Osteoblast (primary cell): ENCODE results near the gene HP1BP3. TPM values are rescaled to one million over a fixed set of nuclear protein-coding genes. Genes with fewer than 3 reads are reported as not detected.

Experiments
- DNase-seq: peaks from one replicate; pipeline ENCODE4 v3.0.0; 2011; ENCODE audit warnings: low spot score, mixed read lengths; ENCODE audit not compliant: insufficient read length; ENCODE audit errors: missing footprints
- H2AFZ ChIP-seq: 2 replicates; pipeline ENCODE4 v1.6.0; 2011; ENCODE audit warnings: mild to moderate bottlenecking, low read length
- H3K27ac ChIP-seq: 2 replicates; pipeline ENCODE4 v1.5.1; 2011; ENCODE audit warnings: mild to moderate bottlenecking, low read depth, low read length, moderate library complexity
- H3K27me3 ChIP-seq: 2 replicates; pipeline ENCODE4 v1.6.0; 2012; ENCODE audit warnings: mild to moderate bottlenecking, control low read depth, inconsistent platforms, low read length, moderate library complexity; ENCODE audit not compliant: insufficient read depth
- H3K36me3 ChIP-seq: 2 replicates; pipeline ENCODE4 v1.5.1; 2011; ENCODE audit warnings: mild to moderate bottlenecking, low read length, control low read depth, moderate library complexity; ENCODE audit not compliant: insufficient read depth
- H3K4me1 ChIP-seq: 2 replicates; pipeline ENCODE4 v1.5.1; 2011; ENCODE audit warnings: mild to moderate bottlenecking, low read length, control low read depth, moderate library complexity; ENCODE audit not compliant: insufficient read depth
- H3K4me2 ChIP-seq: 2 replicates; pipeline ENCODE4 v1.6.0; 2011; ENCODE audit warnings: mild to moderate bottlenecking, low read length; ENCODE audit not compliant: insufficient read depth
- H3K4me3 ChIP-seq: fragments of 200-600 bp; sonication (generic); 3 replicates; pipeline ENCODE4 v1.5.1; 2012; ENCODE audit warnings: mild to moderate bottlenecking, low read length, inconsistent platforms; ENCODE audit not compliant: insufficient read depth
- H3K79me2 ChIP-seq: 2 replicates; pipeline ENCODE4 v1.6.0; 2012; ENCODE audit warnings: mild to moderate bottlenecking, low read length, control low read depth, inconsistent platforms; ENCODE audit not compliant: insufficient read depth
- H3K9me3 ChIP-seq: 2 replicates; pipeline ENCODE4 v1.5.1; 2011; ENCODE audit warnings: low read depth, low read length, control low read depth
- H4K20me1 ChIP-seq: 2 replicates; pipeline ENCODE4 v1.6.0; 2012; ENCODE audit warnings: mild to moderate bottlenecking, low read length, control low read depth; ENCODE audit not compliant: insufficient read depth
- CTCF ChIP-seq: IDR thresholded peaks from 2 replicates; pipeline ENCODE4 v1.5.1; 2011; ENCODE audit warnings: mild to moderate bottlenecking, low read depth, low read length, moderate library complexity; ENCODE audit errors: extremely low read depth
- total RNA-seq: library from RNA; depleted of rRNA; stranded (reverse); fragments of >200 nt; gene quantifications from 2 replicates; pipeline ENCODE4 v1.2.3, GENCODE V29; 2012

The HP1BP3 gene
- total RNA-seq, 1 donor = 267 TPM

- H3K9me3 ChIP-seq = no peaks in the 10 kb centered on the region
- H4K20me1 ChIP-seq = no peaks in the 10 kb centered on the region
- peak overlapping the region; percentile 96 for H3K4me2 ChIP-seq
- no peaks in the 10 kb centered on the region for H3K36me3 ChIP-seq
- peak; percentile 99 for DNase-seq
- peak; percentile 65 for TF ChIP-seq CTCF
- peak overlapping the region; percentile 82 for H3K4me3 ChIP-seq
- H3K4me1 ChIP-seq = peaks cover 17% of the 10 kb centered on the region
- H3K27me3 ChIP-seq = no peaks in the 10 kb centered on the region
- peak overlapping the region; percentile 89 for H3K27ac ChIP-seq
- H3K79me2 ChIP-seq = no peaks in the 10 kb centered on the region
- peak overlapping the region; percentile 99 for H2AFZ ChIP-seq
Observed at GRCh38 chr1:20696397-20697333, 90.4 kb downstream of the HP1BP3 start.

- DNase-seq = peak; percentile 49
- H3K27ac ChIP-seq = no peak overlapping the region
- no peaks in the 10 kb centered on the region for H3K79me2 ChIP-seq
- H2AFZ ChIP-seq = no peak overlapping the region
- H3K27me3 ChIP-seq = no peaks in the 10 kb centered on the region
- H3K36me3 ChIP-seq = no peaks in the 10 kb centered on the region
- no peak for TF ChIP-seq CTCF
- H3K4me1 ChIP-seq = peaks cover 17% of the 10 kb centered on the region
- H4K20me1 ChIP-seq = no peaks in the 10 kb centered on the region
- no peak overlapping the region for H3K4me3 ChIP-seq
- no peaks in the 10 kb centered on the region for H3K9me3 ChIP-seq
- H3K4me2 ChIP-seq = no peak overlapping the region
Observed at GRCh38 chr1:20695515-20695914, 91.6 kb downstream of the HP1BP3 start.

- Histone ChIP-seq H3K4me3 (no peak overlapping the region), H3K4me1 (peaks cover 14% of the 10 kb centered on the region), H3K9me3 (no peaks in the 10 kb centered on the region), H3K27me3 (no peaks in the 10 kb centered on the region), H2AFZ (no peak overlapping the region), H3K79me2 (no peaks in the 10 kb centered on the region), H3K27ac (no peak overlapping the region), H4K20me1 (no peaks in the 10 kb centered on the region), H3K36me3 (no peaks in the 10 kb centered on the region), H3K4me2 (no peak overlapping the region)
- DNase-seq = peak; percentile 13
- no peak for TF ChIP-seq CTCF
Observed at GRCh38 chr1:20693623-20694022, 93.5 kb downstream of the HP1BP3 start.

Other genes with a start within 250 kb of the HP1BP3 start
- under 0.01 TPM in 1 of 2 replicates, not detected in the other for gene FAM43B, start 234.7 kb downstream of the HP1BP3 start, total RNA-seq
- gene CDA, start 198.2 kb downstream of the HP1BP3 start, total RNA-seq = 0.59 and 1.1 TPM in 2 replicates
- 73.1 and 79.3 TPM in 2 replicates for gene PINK1, start 153.8 kb downstream of the HP1BP3 start, total RNA-seq
- gene DDOST, start 125.9 kb downstream of the HP1BP3 start, total RNA-seq = 291 and 293 TPM in 2 replicates
- 0.29 and 0.36 TPM in 2 replicates for gene KIF17, start 69.3 kb downstream of the HP1BP3 start, total RNA-seq
- 1.4 and 1.8 TPM in 2 replicates for gene SH2D5, start 54.6 kb downstream of the HP1BP3 start, total RNA-seq